WTC11 (cell line): ENCODE measurements around the gene GNG10. TPM values are rescaled to one million over a fixed set of nuclear protein-coding genes. Genes with fewer than 3 reads are reported as not detected.

Experiments
- ATAC-seq: fragments of 200-7000 bp; cut with Tn5 transposase; 2 replicates; pipeline ENCODE4 v1.10.0; 2021; ENCODE audit warnings: mild to moderate bottlenecking, moderate library complexity
- CTCF ChIA-PET: fragments of 300-600 bp; sonication (Branson Sonifier 250); formaldehyde crosslinking; loops from one replicate; lab custom pipeline; 2021; ENCODE audit warnings: antibody characterized with exemption; lab: Charles Lee
- POLR2A ChIA-PET: fragments of 350-600 bp; sonication (Branson Sonifier 250); formaldehyde crosslinking; loops from one replicate; lab custom pipeline; 2021; ENCODE audit warnings: antibody characterized with exemption; lab: Charles Lee
- DNase-seq: peaks from one replicate; pipeline ENCODE4 v3.0.0; 2021; ENCODE audit warnings: low spot score
- H3K27ac Mint-ChIP-seq: 2 replicates; pipeline ENCODE4 v1.8.0; 2021; ENCODE audit warnings: mixed read lengths
- H3K27me3 Mint-ChIP-seq: 2 replicates; pipeline ENCODE4 v1.8.0; 2021; ENCODE audit warnings: low read depth, mild to moderate bottlenecking, moderate library complexity, mixed read lengths
- H3K36me3 Mint-ChIP-seq: 2 replicates; pipeline ENCODE4 v1.8.0; 2021; ENCODE audit warnings: mixed read lengths
- H3K4me1 Mint-ChIP-seq: 2 replicates; pipeline ENCODE4 v1.8.0; 2022; ENCODE audit warnings: mixed read lengths
- H3K4me3 Mint-ChIP-seq: 2 replicates; pipeline ENCODE4 v1.8.0; 2021; ENCODE audit warnings: mild to moderate bottlenecking, moderate library complexity, mixed read lengths
- H3K9me3 Mint-ChIP-seq: 2 replicates; pipeline ENCODE4 v1.8.0; 2021; ENCODE audit warnings: mixed read lengths
- AFF4 ChIP-seq: sonication (generic); formaldehyde crosslinking; IDR thresholded peaks from 2 replicates; pipeline ENCODE4 v1.8.1; 2023; ENCODE audit warnings: mild to moderate bottlenecking, missing genetic modification reagents, borderline replicate concordance
- AR ChIP-seq: fragments of 250-450 bp; sonication (Bioruptor Pico); IDR thresholded peaks from 2 replicates; pipeline ENCODE4 v1.9.0; 2021; ENCODE audit warnings: mild to moderate bottlenecking
- CTCF ChIP-seq: fragments of 200-600 bp; IDR thresholded peaks from 2 replicates; pipeline ENCODE4 v1.8.0; 2022; ENCODE audit warnings: antibody characterized with exemption
- FOXK1 ChIP-seq: sonication (generic); formaldehyde crosslinking; IDR thresholded peaks from 2 replicates; pipeline ENCODE4 v1.8.0; 2022; ENCODE audit warnings: mild to moderate bottlenecking, moderate library complexity, missing genetic modification reagents
- FOXP4 ChIP-seq: sonication (generic); formaldehyde crosslinking; IDR thresholded peaks from 2 replicates; pipeline ENCODE4 v1.8.0; 2022; ENCODE audit warnings: mild to moderate bottlenecking, missing genetic modification reagents
- GRHL2 ChIP-seq: fragments of 250-450 bp; sonication (Bioruptor Pico); IDR thresholded peaks from 2 replicates; pipeline ENCODE4 v1.8.0; 2022; ENCODE audit warnings: mild to moderate bottlenecking, moderate library complexity; ENCODE audit not compliant: insufficient replicate concordance, severe bottlenecking
- OVOL2 ChIP-seq: fragments of 250-450 bp; sonication (Bioruptor Pico); IDR thresholded peaks from 2 replicates; pipeline ENCODE4 v1.9.0; 2021; ENCODE audit warnings: mild to moderate bottlenecking, borderline replicate concordance
- SOX15 ChIP-seq: fragments of 250-450 bp; sonication (Bioruptor Pico); IDR thresholded peaks from 2 replicates; pipeline ENCODE4 v1.9.0; 2021; ENCODE audit warnings: mild to moderate bottlenecking
- ZBTB43 ChIP-seq: sonication (generic); formaldehyde crosslinking; IDR thresholded peaks from 2 replicates; pipeline ENCODE4 v1.8.1; 2023; ENCODE audit warnings: mild to moderate bottlenecking, missing genetic modification reagents
- ZNF232 ChIP-seq: sonication (generic); formaldehyde crosslinking; IDR thresholded peaks from 2 replicates; pipeline ENCODE4 v1.8.0; 2022; ENCODE audit warnings: mild to moderate bottlenecking, missing genetic modification reagents
- ZNF416 ChIP-seq: fragments of 250-450 bp; sonication (Bioruptor Pico); IDR thresholded peaks from 2 replicates; pipeline ENCODE4 v1.9.0; 2021; ENCODE audit warnings: mild to moderate bottlenecking, inconsistent platforms
- ZNF671 ChIP-seq: fragments of 250-450 bp; sonication (Bioruptor Pico); IDR thresholded peaks from 2 replicates; pipeline ENCODE4 v1.8.0; 2021; ENCODE audit warnings: mild to moderate bottlenecking
- ZSCAN18 ChIP-seq: fragments of 250-450 bp; sonication (Bioruptor Pico); IDR thresholded peaks from 2 replicates; pipeline ENCODE4 v2.1.2; 2022; ENCODE audit warnings: mild to moderate bottlenecking, moderate library complexity
- total RNA-seq: library from RNA; stranded (reverse); gene quantifications from 3 replicates; pipeline ENCODE4 v1.2.3, GENCODE V29; 2021

GNG10 gene
- total RNA-seq, 1 experiment from 2014 or later = 17.2 TPM

- TF ChIP-seq FOXP4 (no peak), OVOL2 (CRISPR knock-in tag) (no peak), CTCF (no peak), SOX15 (CRISPR knock-in tag) (no peak), ZSCAN18 (CRISPR knock-in tag) (no peak), ZNF232 (CRISPR knock-in tag) (no peak), AFF4 (CRISPR knock-in tag) (no peak)
These were observed 54.1 kb downstream of the GNG10 start (continued) for GRCh38 chr9:111715471-111715870.

- H3K4me1 Mint-ChIP-seq = peaks cover 2% of the 10 kb centered on the region; the same call in 1 of the 2 replicates
- H3K9me3 Mint-ChIP-seq = no peaks in the 10 kb centered on the region
- ChIA-PET POLR2A (no interaction called here), CTCF (interaction anchor here (0.6 kb wide), 1 partner anchor 681 kb away, joined by 3 read pairs; no protein-coding TSS in a partner anchor)
- ATAC-seq = no peak
- H3K27me3 Mint-ChIP-seq = no peaks in the 10 kb centered on the region
- no peak for DNase-seq
- no peak overlapping the region; the same call in 1 of the 2 replicates for H3K27ac Mint-ChIP-seq
- H3K4me3 Mint-ChIP-seq = no peak overlapping the region
- no peak for TF ChIP-seq ZNF416 (CRISPR knock-in tag)
- no peak for TF ChIP-seq GRHL2 (CRISPR knock-in tag)
- TF ChIP-seq FOXK1 (CRISPR knock-in tag) = no peak
- no peak for TF ChIP-seq ZNF671
- TF ChIP-seq ZBTB43 (CRISPR knock-in tag) = no peak
- no peak for TF ChIP-seq AR
- H3K36me3 Mint-ChIP-seq = no peaks in the 10 kb centered on the region
These were observed 58.1 kb downstream of the GNG10 start for GRCh38 chr9:111719541-111719940.

Other genes with a start within 250 kb of the GNG10 start
- 97.5 to 122 TPM (median 103 TPM) in 3 replicates for gene ECPAS, start 177.2 kb upstream of the GNG10 start, total RNA-seq
- gene ZNF483, start 136.4 kb upstream of the GNG10 start, total RNA-seq = 65.9 to 77.4 TPM (median 68.7 TPM) in 3 replicates
- 41.6 to 51.8 TPM (median 49.0 TPM) in 3 replicates for gene PTGR1, start 62.0 kb upstream of the GNG10 start, total RNA-seq
- gene DNAJC25, start 30.3 kb upstream of the GNG10 start, total RNA-seq = 6.1 to 7.4 TPM (median 6.8 TPM) in 3 replicates
- gene SHOC1, start 133.3 kb downstream of the GNG10 start, total RNA-seq = not detected in 3 replicates
- gene UGCG, start 235.2 kb downstream of the GNG10 start, total RNA-seq = 34.0 to 37.5 TPM (median 34.6 TPM) in 3 replicates